Fibroblast of pulmonary artery (primary cell): ENCODE data around the gene FTCDNL1.

Source experiments
- DNase-seq: peaks from one replicate; pipeline ENCODE4 v3.0.0-alpha.2; 2010; ENCODE audit warnings: low read depth
- H3K4me3 ChIP-seq: replicated peaks from 2 replicates; pipeline ENCODE4 v1.5.1; 2011; ENCODE audit warnings: low read depth, mild to moderate bottlenecking, control low read depth, low read length, moderate library complexity
- CTCF ChIP-seq: IDR thresholded peaks from 2 replicates; pipeline ENCODE4 v1.5.1; 2011; ENCODE audit warnings: mild to moderate bottlenecking, control low read depth, low read length, inconsistent platforms; ENCODE audit errors: missing control alignments

FTCDNL1 gene

GRCh38 chr2:199812493-199812892 lies 38.5 kb downstream of the FTCDNL1 start:
- no peak for DNase-seq
- no peak overlapping the region for H3K4me3 ChIP-seq
- no peak for TF ChIP-seq CTCF

- no peak overlapping the region for H3K4me3 ChIP-seq
- TF ChIP-seq CTCF = no peak
- no peak for DNase-seq
These were observed 39.6 kb downstream of the FTCDNL1 start for GRCh38 chr2:199811346-199811745.

DNA sequence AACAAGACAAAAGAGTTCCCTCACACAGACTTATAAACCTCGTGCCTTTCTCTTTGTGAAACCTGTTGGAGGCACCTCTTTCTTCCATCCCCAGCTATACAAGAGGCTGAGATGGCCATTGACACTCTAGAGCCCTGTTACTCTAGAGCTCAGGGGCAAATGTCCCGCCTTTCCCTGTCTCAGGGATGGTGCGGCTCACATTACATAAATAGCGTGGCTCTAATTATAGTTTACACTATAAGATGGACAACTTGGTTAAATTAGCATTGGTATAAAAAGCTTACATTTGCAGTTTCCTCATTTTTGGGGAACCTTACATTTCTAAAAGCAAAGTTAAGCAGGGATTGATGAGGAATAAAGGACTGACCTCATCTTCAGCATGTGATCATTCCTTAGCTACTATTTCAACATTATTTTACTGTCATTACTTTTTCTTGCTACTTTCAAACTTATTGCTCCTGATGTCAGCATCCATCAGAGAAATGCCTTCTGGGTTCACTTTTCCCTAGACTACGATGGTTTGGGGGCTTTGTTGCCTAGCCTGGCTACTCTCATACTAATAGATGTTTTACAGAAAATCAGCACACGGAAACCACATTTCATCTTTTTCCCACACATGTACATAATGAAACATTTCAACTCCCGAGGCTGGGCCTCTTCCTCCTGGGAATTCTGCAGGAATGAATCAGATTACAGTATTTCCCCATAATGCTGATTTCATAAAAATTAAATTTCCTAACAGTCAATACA lies 40.4 kb downstream of the FTCDNL1 start:
- H3K4me3 ChIP-seq = no peak overlapping the region
- no peak for DNase-seq
- TF ChIP-seq CTCF = no peak

DNA sequence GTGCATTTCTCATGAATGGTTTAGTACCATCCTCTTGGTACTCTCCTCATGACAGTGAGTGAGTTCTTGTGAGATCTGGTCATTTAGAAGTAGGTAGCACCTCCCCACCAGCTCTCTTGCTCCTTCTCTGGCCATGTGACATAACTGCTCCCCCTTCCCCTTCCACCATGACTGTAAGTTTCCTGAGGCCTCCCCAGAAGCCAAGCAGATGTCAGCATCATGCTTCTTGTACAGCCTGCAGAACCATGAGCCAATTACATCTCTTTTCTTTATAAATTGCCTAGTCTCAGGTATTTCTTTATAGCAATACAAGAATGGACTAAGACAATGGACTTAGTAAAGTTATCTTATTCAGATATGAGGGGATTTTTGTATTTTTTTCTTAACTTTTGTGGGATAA lies 43.0 kb downstream of the FTCDNL1 start:
- TF ChIP-seq CTCF = no peak
- no peak overlapping the region for H3K4me3 ChIP-seq
- no peak for DNase-seq

- TF ChIP-seq CTCF = no peak
- H3K4me3 ChIP-seq = no peak overlapping the region
- no peak for DNase-seq
These were observed 44.8 kb downstream of the FTCDNL1 start for GRCh38 chr2:199806179-199806578.

DNA sequence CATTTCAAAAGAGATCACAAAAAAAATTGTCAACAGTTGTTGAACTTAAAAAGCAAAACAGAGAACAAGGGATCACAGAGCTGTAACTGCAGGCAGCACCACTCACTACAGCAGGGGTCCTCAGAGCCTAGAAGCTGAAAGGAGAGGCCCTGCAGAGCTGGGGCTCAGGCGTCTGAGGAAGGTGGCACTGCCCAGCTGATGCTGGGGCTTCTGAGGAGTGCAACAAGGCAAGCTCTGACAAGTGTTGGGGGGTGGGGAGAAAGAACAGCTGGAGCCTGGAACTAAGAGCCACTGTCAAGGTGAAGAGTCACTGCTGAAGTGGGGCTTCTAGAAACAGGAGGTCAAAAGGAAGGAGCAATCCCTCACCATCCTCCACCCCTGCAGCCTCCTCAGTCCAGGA lies 46.2 kb downstream of the FTCDNL1 start:
- DNase-seq = no peak
- TF ChIP-seq CTCF = no peak
- no peak overlapping the region for H3K4me3 ChIP-seq

DNA sequence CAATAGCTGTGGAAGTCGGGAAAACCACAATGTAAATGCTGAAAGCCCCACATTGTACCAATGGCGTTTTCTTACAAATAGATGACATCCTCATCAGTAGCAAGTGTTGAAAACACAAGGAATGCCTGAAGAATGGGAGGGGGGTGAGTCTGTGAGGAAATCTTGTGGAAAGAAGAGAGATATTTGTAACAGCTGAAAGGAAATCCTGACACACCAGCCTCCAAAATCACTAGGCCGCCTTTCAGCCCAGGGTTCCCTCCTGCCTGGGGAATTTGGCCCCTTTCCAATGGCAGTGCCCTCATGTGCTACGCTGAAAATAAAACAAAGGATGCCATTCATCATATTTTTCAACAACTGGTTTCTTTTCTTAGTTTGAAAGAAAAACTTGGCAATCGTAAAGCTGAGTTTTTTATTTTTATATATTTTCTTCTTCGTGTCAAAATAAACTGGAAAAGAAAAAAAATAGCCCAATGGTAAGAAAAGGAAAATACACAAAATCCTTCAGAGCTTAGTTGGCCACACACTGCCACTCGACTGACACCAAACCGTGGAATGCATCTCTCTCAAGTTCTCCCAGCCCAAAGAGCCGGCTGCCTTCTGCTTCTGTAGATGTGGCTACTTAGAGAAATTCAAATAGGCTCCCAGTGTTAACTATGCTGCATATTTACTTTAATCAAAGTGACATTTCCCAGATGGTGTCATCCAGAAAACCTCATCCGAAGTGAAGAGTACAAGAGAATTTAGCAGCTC lies 52.0 kb downstream of the FTCDNL1 start:
- no peak for TF ChIP-seq CTCF
- no peak overlapping the region for H3K4me3 ChIP-seq
- peak; percentile 38 for DNase-seq
